Measurements from ENCODE around the gene FDXR.

The FDXR gene

DNA sequence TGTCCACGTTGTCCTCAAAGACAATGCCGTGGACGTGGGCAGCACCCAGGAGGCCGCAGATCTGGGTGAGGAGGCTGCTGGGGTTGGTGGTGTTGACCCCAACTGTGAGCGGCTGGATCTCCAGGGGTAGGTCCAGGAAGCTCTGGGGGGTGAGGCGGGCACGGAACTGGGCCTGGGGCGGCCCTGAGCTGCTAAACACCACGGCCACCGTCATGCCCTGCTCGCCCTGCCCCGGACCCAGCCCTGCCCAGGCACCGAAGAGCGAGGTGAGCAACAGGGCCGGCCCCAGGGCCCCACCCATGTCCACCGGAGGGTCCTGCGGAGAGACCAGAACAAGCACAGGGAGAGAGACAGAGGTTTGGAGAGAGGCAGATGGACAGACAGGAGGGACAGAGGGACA, 18.0 kb downstream of the FDXR start:
- Histone ChIP-seq H3K27me3 (ENCODE audit: control insufficient read depth in 1 of 2, insufficient read depth in 2 of 2, low read length in 2 of 2) (peaks cover 61 to 85% of the 10 kb centered on the region in 2 donors), H3K36me3 (ENCODE audit: control insufficient read depth in 2 of 2, insufficient read depth in 2 of 2, low read length in 2 of 2) (no peaks in the 10 kb centered on the region), H3K4me3 (ENCODE audit: low read length in 2 of 2) (no peak overlapping the region), H3K27ac (ENCODE audit: low read length) (no peak overlapping the region), H3K9me3 (ENCODE audit: control insufficient read depth in 2 of 2, low read length in 2 of 2) (no peaks in the 10 kb centered on the region), H3K4me1 (ENCODE audit: control insufficient read depth, insufficient read depth, low read length) (peaks cover 5% of the 10 kb centered on the region), H3K9ac (ENCODE audit: low read length in 2 of 2) (no peak overlapping the region)

DNA sequence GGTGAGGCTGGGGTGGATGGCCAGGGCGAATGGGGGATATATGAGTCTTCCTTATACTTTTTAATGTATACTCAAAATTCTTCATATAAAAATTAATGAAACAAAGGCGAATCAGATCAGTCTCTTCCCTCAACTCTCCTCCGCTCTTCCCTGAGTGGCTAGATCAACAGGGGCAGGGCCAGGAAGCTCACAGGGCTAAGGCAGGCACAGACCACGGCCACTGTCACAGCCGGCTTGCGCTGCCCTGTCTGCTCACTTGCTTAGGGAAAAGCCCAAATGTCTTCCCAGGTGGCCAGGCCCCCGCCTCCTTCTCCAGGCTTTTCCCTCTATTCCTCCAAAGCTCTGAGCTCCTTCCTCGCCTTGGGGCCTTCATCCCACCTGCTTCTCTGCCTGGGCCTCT, 19.1 kb downstream of the FDXR start:
- H3K4me3 ChIP-seq (ENCODE audit: low read length in 2 of 2) = no peak overlapping the region
- peaks cover 5% of the 10 kb centered on the region for H3K4me1 ChIP-seq (ENCODE audit: control insufficient read depth, insufficient read depth, low read length)
- H3K27me3 ChIP-seq (ENCODE audit: control insufficient read depth in 1 of 2, insufficient read depth in 2 of 2, low read length in 2 of 2) = peaks cover 55 to 74% of the 10 kb centered on the region in 2 donors
- H3K27ac ChIP-seq (ENCODE audit: low read length) = no peak overlapping the region
- no peak overlapping the region for H3K9ac ChIP-seq (ENCODE audit: low read length in 2 of 2)
- no peaks in the 10 kb centered on the region for H3K36me3 ChIP-seq (ENCODE audit: control insufficient read depth in 2 of 2, insufficient read depth in 2 of 2, low read length in 2 of 2)
- H3K9me3 ChIP-seq (ENCODE audit: control insufficient read depth in 2 of 2, low read length in 2 of 2) = no peaks in the 10 kb centered on the region

DNA sequence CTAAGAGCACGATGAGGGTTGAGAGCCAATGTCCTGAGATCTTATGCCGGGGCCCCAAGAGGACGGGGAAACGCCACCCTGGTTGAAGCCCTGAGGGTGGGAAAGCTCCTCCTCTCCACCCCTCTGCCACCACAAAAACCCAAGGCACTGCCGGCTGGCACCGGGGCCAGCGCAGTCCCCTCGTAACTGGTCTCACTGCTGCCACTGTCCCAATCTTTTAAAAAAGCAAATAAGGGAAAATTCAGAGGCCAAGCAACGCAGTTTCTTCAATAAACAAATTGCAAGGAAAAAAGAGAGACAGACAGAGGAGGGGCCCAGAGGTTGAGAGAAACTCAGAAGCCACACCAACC, 19.8 kb downstream of the FDXR start:
- no peaks in the 10 kb centered on the region for H3K36me3 ChIP-seq (ENCODE audit: control insufficient read depth in 2 of 2, insufficient read depth in 2 of 2, low read length in 2 of 2)
- no peaks in the 10 kb centered on the region for H3K9me3 ChIP-seq (ENCODE audit: control insufficient read depth in 2 of 2, low read length in 2 of 2)
- peaks cover 54 to 72% of the 10 kb centered on the region in 2 donors for H3K27me3 ChIP-seq (ENCODE audit: control insufficient read depth in 1 of 2, insufficient read depth in 2 of 2, low read length in 2 of 2)
- H3K9ac ChIP-seq (ENCODE audit: low read length in 2 of 2) = no peak overlapping the region
- no peak overlapping the region for H3K27ac ChIP-seq (ENCODE audit: low read length)
- H3K4me3 ChIP-seq (ENCODE audit: low read length in 2 of 2) = no peak overlapping the region
- peaks cover 5% of the 10 kb centered on the region for H3K4me1 ChIP-seq (ENCODE audit: control insufficient read depth, insufficient read depth, low read length)

DNA sequence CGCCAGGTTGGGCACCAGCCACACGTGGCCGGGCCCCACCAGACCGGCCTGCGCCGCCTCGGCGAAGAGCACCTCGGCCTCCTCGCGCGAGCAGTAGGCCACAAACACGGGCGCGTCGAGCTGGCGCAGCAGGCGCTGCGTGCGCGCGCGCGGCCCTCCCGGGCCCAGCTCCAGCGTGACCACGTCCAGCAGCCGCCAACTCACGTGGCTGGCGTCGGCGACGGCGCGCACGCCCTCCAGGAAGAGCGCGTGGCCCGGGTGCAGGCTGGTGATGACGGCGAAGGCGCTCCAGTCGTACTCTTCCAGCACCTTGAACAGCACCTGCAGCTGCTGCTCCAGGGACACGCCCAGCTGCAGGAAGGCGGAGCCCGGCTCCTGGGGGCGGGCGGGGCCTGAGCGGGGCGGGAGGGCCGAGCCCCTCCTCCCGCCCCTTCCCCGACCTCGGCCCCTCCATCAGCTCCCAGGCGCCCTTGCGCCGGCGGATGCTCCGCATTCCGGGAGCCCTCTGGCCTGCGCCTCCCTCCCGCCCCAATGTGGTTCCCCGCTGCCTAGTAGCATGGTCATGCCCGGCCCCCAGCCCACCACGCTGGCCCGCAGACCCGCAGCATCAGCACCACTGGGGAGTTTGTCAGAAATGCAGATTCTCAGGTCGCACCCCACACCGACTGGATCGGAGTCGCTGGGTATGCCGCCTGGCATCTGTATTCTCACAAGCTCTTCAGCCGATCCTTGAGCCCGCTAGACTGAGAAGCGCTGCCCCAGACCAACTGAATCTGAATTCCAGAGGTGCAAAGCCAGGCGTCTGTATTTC, 20.4 kb downstream of the FDXR start:
- peaks cover 5% of the 10 kb centered on the region for H3K4me1 ChIP-seq (ENCODE audit: control insufficient read depth, insufficient read depth, low read length)
- no peaks in the 10 kb centered on the region for H3K9me3 ChIP-seq (ENCODE audit: control insufficient read depth in 2 of 2, low read length in 2 of 2)
- no peak overlapping the region for H3K27ac ChIP-seq (ENCODE audit: low read length)
- no peak overlapping the region for H3K4me3 ChIP-seq (ENCODE audit: low read length in 2 of 2)
- peaks cover 53 to 67% of the 10 kb centered on the region in 2 donors for H3K27me3 ChIP-seq (ENCODE audit: control insufficient read depth in 1 of 2, insufficient read depth in 2 of 2, low read length in 2 of 2)
- H3K9ac ChIP-seq (ENCODE audit: low read length in 2 of 2) = no peak overlapping the region
- no peaks in the 10 kb centered on the region for H3K36me3 ChIP-seq (ENCODE audit: control insufficient read depth in 2 of 2, insufficient read depth in 2 of 2, low read length in 2 of 2)

DNA sequence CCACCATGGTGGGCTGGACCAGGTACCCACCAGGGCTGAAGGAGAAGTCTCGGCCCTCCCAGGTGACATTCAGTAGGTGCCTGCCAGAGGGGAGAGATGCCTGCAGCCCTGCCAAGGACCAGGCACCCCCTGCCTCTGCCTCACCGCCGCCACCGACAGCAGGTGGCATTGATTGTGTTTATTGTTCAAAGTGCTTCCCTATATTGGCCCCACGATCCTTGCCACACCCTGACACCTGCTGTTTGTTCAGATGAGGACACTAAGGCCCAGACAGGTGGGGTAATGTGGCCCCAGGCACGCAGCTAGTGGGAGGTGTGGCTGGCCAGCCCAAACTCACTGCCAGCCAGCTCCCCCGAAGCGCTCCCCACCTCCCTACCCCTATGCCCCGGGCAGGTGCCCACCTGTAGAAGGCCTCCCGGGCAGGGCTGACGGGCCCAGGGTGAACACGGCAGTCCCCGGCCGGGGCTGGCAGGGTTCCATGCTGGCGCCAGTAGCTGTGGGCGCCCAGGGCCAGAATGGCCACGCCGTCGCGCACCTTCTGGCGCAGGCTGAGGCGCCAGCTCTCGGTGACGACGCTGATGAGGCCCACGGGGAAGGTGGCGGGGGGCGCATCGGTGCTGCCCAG, 21.1 kb downstream of the FDXR start:
- H3K4me3 ChIP-seq (ENCODE audit: low read length in 2 of 2) = no peak overlapping the region
- H3K9me3 ChIP-seq (ENCODE audit: control insufficient read depth in 2 of 2, low read length in 2 of 2) = no peaks in the 10 kb centered on the region
- H3K27me3 ChIP-seq (ENCODE audit: control insufficient read depth in 1 of 2, insufficient read depth in 2 of 2, low read length in 2 of 2) = peaks cover 46 to 60% of the 10 kb centered on the region in 2 donors
- H3K36me3 ChIP-seq (ENCODE audit: control insufficient read depth in 2 of 2, insufficient read depth in 2 of 2, low read length in 2 of 2) = no peaks in the 10 kb centered on the region
- H3K4me1 ChIP-seq (ENCODE audit: control insufficient read depth, insufficient read depth, low read length) = peaks cover 5% of the 10 kb centered on the region
- no peak overlapping the region for H3K9ac ChIP-seq (ENCODE audit: low read length in 2 of 2)
- H3K27ac ChIP-seq (ENCODE audit: low read length) = no peak overlapping the region

DNA sequence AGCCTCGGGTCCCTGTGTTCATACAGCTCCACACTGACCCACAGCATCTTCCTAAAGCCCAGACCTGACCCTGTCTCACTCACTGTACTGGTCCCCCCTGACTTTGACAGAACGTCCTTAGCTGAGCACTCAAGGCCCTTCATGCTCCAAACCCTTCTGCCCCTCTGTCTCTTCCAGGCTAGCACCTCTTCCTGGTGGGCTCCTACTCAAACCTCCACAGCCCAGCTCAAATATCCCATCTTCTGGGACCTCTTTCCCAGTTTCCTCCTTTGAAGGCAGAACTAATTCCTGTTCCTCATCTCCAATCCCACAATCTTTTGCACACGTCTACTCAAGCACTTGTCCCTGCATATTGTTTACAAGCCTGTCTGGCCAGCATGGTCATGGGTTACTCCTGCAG, 21.9 kb downstream of the FDXR start:
- Histone ChIP-seq H3K27me3 (ENCODE audit: control insufficient read depth in 1 of 2, insufficient read depth in 2 of 2, low read length in 2 of 2) (peaks cover 47 to 61% of the 10 kb centered on the region in 2 donors), H3K36me3 (ENCODE audit: control insufficient read depth in 2 of 2, insufficient read depth in 2 of 2, low read length in 2 of 2) (no peaks in the 10 kb centered on the region), H3K9ac (ENCODE audit: low read length in 2 of 2) (no peak overlapping the region), H3K4me3 (ENCODE audit: low read length in 2 of 2) (no peak overlapping the region), H3K9me3 (ENCODE audit: control insufficient read depth in 2 of 2, low read length in 2 of 2) (no peaks in the 10 kb centered on the region), H3K27ac (ENCODE audit: low read length) (no peak overlapping the region), H3K4me1 (ENCODE audit: control insufficient read depth, insufficient read depth, low read length) (peaks cover 5% of the 10 kb centered on the region)

DNA sequence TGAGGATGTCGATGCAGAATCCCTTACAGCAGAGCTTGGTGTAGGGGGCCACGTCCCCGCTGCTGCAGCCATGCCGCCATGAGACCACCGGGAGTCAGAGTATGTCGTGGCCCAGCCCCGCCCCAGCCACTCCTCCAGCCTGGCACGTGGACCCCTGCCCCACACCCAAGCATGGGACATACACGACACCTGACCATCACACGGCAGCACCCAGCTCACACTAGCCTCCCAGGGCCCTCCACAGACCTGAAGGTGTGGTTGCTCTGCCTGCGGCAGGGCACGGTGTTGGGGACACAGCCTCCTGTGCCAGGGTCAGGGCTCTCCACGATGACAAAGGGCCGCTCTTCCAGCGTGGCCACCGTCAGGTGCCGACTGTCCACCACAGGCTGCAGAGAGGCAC, 22.5 kb downstream of the FDXR start:
- Histone ChIP-seq H3K27me3 (ENCODE audit: control insufficient read depth in 1 of 2, insufficient read depth in 2 of 2, low read length in 2 of 2) (peaks cover 42 to 55% of the 10 kb centered on the region in 2 donors), H3K4me1 (ENCODE audit: control insufficient read depth, insufficient read depth, low read length) (peaks cover 5% of the 10 kb centered on the region), H3K36me3 (ENCODE audit: control insufficient read depth in 2 of 2, insufficient read depth in 2 of 2, low read length in 2 of 2) (no peaks in the 10 kb centered on the region), H3K9ac (ENCODE audit: low read length in 2 of 2) (no peak overlapping the region), H3K4me3 (ENCODE audit: low read length in 2 of 2) (no peak overlapping the region), H3K27ac (ENCODE audit: low read length) (no peak overlapping the region), H3K9me3 (ENCODE audit: control insufficient read depth in 2 of 2, low read length in 2 of 2) (no peaks in the 10 kb centered on the region)

DNA sequence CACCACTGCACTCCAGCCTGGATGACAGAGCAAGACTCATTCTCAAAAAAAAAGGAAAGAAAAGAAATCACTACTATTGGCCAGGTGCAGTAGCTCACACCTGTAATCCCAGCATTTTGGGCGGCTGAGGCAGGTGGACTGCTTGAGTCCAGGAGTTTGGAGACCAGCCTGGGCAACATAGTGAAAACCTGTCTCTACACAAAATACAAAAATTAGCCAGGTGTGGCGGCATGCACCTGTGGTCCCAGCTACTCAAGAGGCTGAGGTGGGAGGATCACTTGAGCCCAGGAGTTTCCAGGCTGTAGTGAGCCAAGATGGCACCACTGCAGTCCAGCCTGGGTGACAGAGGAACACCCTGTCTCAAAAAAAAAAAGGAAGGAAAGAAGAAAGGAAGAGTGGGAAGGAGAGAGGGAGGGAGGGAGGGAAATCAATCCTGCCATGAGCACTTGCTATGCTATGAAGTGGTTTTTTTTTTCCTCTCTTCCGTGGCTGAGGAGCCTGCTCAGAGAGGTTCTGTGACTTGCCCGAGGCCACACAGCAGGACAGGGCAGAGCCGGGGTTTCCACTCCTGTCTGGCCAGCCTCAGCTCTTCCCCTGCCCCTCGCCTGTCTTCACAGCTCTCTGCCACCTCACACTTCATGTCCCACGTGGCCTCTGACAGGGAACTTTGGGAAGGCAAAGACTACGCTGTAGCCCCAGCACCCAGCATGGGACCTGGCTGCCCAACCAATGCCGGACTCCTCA, 24.0 kb downstream of the FDXR start:
- H3K36me3 ChIP-seq (ENCODE audit: control insufficient read depth in 2 of 2, insufficient read depth in 2 of 2, low read length in 2 of 2) = no peaks in the 10 kb centered on the region
- peaks cover 27 to 46% of the 10 kb centered on the region in 2 donors for H3K27me3 ChIP-seq (ENCODE audit: control insufficient read depth in 1 of 2, insufficient read depth in 2 of 2, low read length in 2 of 2)
- peaks cover 5% of the 10 kb centered on the region for H3K4me1 ChIP-seq (ENCODE audit: control insufficient read depth, insufficient read depth, low read length)
- no peak overlapping the region for H3K4me3 ChIP-seq (ENCODE audit: low read length in 2 of 2)
- no peaks in the 10 kb centered on the region for H3K9me3 ChIP-seq (ENCODE audit: control insufficient read depth in 2 of 2, low read length in 2 of 2)
- no peak overlapping the region for H3K9ac ChIP-seq (ENCODE audit: low read length in 2 of 2)
- no peak overlapping the region for H3K27ac ChIP-seq (ENCODE audit: low read length)

DNA sequence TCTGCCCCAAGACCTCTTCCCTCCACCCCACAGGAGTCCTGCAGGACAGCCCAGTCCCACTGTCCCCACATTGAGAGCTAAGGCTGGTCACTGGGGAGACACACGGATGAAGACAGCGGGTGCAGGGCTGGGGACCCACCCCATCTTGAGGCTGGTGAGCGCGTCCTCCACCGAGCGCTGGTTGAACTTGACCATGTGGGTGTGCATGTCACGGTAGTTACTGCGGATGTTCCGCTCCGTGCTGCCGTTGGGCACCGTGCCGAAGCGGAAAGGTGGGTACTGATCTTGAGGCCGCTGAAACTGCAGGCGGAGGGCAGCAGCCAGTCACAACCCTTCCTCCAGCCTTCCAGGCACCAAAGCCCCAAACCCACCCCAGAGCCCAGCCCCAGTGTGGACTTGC, 26.2 kb downstream of the FDXR start:
- no peaks in the 10 kb centered on the region for H3K9me3 ChIP-seq (ENCODE audit: control insufficient read depth in 2 of 2, low read length in 2 of 2)

DNA sequence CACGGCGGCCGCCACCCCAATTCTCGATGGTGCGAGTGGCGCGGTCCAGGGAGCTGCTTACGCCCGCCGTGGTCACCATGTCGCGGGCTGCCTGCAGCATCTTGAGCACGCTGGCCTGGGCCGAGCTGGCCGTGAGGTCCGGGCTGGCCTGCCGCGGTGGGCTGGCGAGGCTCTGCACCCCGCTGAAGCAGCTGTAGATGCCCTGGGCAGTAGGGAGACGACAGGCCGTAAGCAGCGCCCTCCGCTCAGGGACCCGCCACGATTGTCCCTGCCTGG, 29.5 kb downstream of the FDXR start:
- Histone ChIP-seq H3K36me3 (ENCODE audit: control insufficient read depth in 2 of 2, insufficient read depth in 2 of 2, low read length in 2 of 2) (no peaks in the 10 kb centered on the region), H3K27me3 (ENCODE audit: control insufficient read depth in 1 of 2, insufficient read depth in 2 of 2, low read length in 2 of 2) (peaks cover 6 to 18% of the 10 kb centered on the region in 2 donors), H3K4me1 (ENCODE audit: control insufficient read depth, insufficient read depth, low read length) (peaks cover 30% of the 10 kb centered on the region), H3K9me3 (ENCODE audit: control insufficient read depth in 2 of 2, low read length in 2 of 2) (no peaks in the 10 kb centered on the region), H3K4me3 (ENCODE audit: low read length in 2 of 2) (no peak overlapping the region), H3K27ac (ENCODE audit: low read length) (no peak overlapping the region), H3K9ac (ENCODE audit: low read length in 2 of 2) (no peak overlapping the region)

More for the DNA sequence above, 26.2 kb downstream of the FDXR start:
- Histone ChIP-seq H3K36me3 (ENCODE audit: control insufficient read depth in 2 of 2, insufficient read depth in 2 of 2, low read length in 2 of 2) (no peaks in the 10 kb centered on the region), H3K4me1 (ENCODE audit: control insufficient read depth, insufficient read depth, low read length) (peaks cover 11% of the 10 kb centered on the region), H3K27ac (ENCODE audit: low read length) (no peak overlapping the region), H3K4me3 (ENCODE audit: low read length in 2 of 2) (no peak overlapping the region), H3K9ac (ENCODE audit: low read length in 2 of 2) (no peak overlapping the region), H3K27me3 (ENCODE audit: control insufficient read depth in 1 of 2, insufficient read depth in 2 of 2, low read length in 2 of 2) (peaks cover 22 to 34% of the 10 kb centered on the region in 2 donors)
